DND-41 (cell line): Measurements from ENCODE around the gene SLC12A8.

ENCODE experiments used
- ATAC-seq: fragments of 200-7000 bp; cut with Tn5 transposase; 3 replicates; pipeline ENCODE4 v1.9.1; 2021; ENCODE audit warnings: low read depth; ENCODE audit not compliant: insufficient read depth
- DNase-seq: peaks from one replicate; pipeline ENCODE4 v3.0.0-alpha.2; 2020
- H2AFZ ChIP-seq: 2 replicates; pipeline ENCODE4 v1.6.0; 2012; ENCODE audit warnings: low read depth, low read length
- H3K27ac ChIP-seq: 2 replicates; pipeline ENCODE4 v1.5.1; 2012; ENCODE audit warnings: low read length, inconsistent platforms
- H3K27me3 ChIP-seq: fragments of 200-600 bp; sonication (generic); 2 replicates; pipeline ENCODE4 v1.6.0; 2012; ENCODE audit warnings: low read length, mild to moderate bottlenecking, inconsistent platforms; ENCODE audit not compliant: insufficient read depth, poor library complexity
- H3K36me3 ChIP-seq: 2 replicates; pipeline ENCODE4 v1.5.1; 2012; ENCODE audit warnings: low read length, inconsistent platforms; ENCODE audit not compliant: insufficient read depth
- H3K4me1 ChIP-seq: 2 replicates; pipeline ENCODE4 v1.5.1; 2012; ENCODE audit warnings: mild to moderate bottlenecking, low read length; ENCODE audit not compliant: insufficient read depth
- H3K4me2 ChIP-seq: 2 replicates; pipeline ENCODE4 v1.6.0; 2012; ENCODE audit warnings: mild to moderate bottlenecking, moderate library complexity, low read length, inconsistent platforms; ENCODE audit not compliant: insufficient read depth
- H3K4me3 ChIP-seq, 2 experiments: fragments of 200-600 bp in 1 of 2; shearing (Covaris generic) in 1 of 2; 2 replicates each; pipeline ENCODE4 v1.5.1; 2012 to 2016; ENCODE audit warnings: inconsistent platforms in 2 of 2, low read length in 2 of 2, mild to moderate bottlenecking in 2 of 2, low read depth in 1 of 2, moderate library complexity in 1 of 2
- H3K79me2 ChIP-seq: 2 replicates; pipeline ENCODE4 v1.6.0; 2012; ENCODE audit warnings: low read length, inconsistent platforms; ENCODE audit not compliant: insufficient read depth
- H3K9ac ChIP-seq: 2 replicates; pipeline ENCODE4 v1.6.0; 2012; ENCODE audit warnings: low read depth, mild to moderate bottlenecking, inconsistent platforms, low read length, moderate library complexity
- H3K9me3 ChIP-seq: 2 replicates; pipeline ENCODE4 v1.5.1; 2012; ENCODE audit warnings: low read length, moderate library complexity, mild to moderate bottlenecking, inconsistent platforms; ENCODE audit not compliant: insufficient read depth, severe bottlenecking
- H4K20me1 ChIP-seq: 2 replicates; pipeline ENCODE4 v1.6.0; 2012; ENCODE audit warnings: low read length; ENCODE audit not compliant: insufficient read depth
- CTCF ChIP-seq: IDR thresholded peaks from 2 replicates; pipeline ENCODE4 v1.5.1; 2012; ENCODE audit warnings: borderline replicate concordance, low read length, moderate library complexity, mild to moderate bottlenecking; ENCODE audit not compliant: poor library complexity, severe bottlenecking; ENCODE audit errors: extremely low read depth
- EZH2 ChIP-seq: IDR thresholded peaks from 3 replicates; pipeline ENCODE4 v1.6.1; 2012; ENCODE audit warnings: borderline replicate concordance, low read depth, mild to moderate bottlenecking, moderate library complexity, low read length, inconsistent platforms; ENCODE audit not compliant: severe bottlenecking

Gene SLC12A8

DNA sequence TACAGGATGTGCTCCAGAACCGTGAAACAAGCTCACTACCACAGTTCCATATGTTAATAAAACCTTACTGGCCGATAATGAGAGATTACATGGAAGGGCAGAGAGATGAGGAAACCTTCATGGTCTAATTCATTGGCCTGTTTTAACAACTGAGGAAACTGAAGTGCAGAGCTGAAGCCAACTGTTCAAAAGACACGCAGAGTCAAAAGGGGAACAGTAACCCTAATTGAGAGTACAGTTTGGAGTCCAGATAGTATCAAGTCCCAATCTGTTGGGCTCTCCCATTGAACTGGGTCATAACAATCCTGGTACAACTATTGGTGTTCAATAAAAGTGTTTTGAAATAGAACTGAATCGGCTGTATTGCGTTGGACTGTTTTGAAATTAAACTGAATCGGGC is 69.6 kb downstream of the SLC12A8 start:
- ATAC-seq (no peak), DNase-seq (no peak)
- H3K4me2 ChIP-seq, result no peak overlapping the region
- H3K27ac ChIP-seq, result no peak overlapping the region
- H3K9me3 ChIP-seq, result no peaks in the 10 kb centered on the region
- no peak overlapping the region for H2AFZ ChIP-seq
- no peak overlapping the region for H3K4me3 ChIP-seq
- H3K79me2 ChIP-seq, result no peaks in the 10 kb centered on the region
- no peaks in the 10 kb centered on the region for H3K27me3 ChIP-seq
- no peaks in the 10 kb centered on the region for H3K36me3 ChIP-seq
- no peak for TF ChIP-seq EZH2
- H3K4me1 ChIP-seq, result no peaks in the 10 kb centered on the region
- H4K20me1 ChIP-seq, result no peaks in the 10 kb centered on the region
- H3K9ac ChIP-seq, result no peak overlapping the region

GRCh38 chr3:125142420-125142778 is 70.1 kb downstream of the SLC12A8 start:
- ATAC-seq (no peak), DNase-seq (no peak)
- no peak for TF ChIP-seq EZH2
- TF ChIP-seq CTCF, result no peak
- H3K79me2 ChIP-seq, result no peaks in the 10 kb centered on the region
- H3K27me3 ChIP-seq, result no peaks in the 10 kb centered on the region
- no peak overlapping the region for H3K4me2 ChIP-seq
- no peak overlapping the region for H3K9ac ChIP-seq
- no peaks in the 10 kb centered on the region for H3K9me3 ChIP-seq
- no peaks in the 10 kb centered on the region for H4K20me1 ChIP-seq
- no peak overlapping the region for H3K4me3 ChIP-seq
- no peaks in the 10 kb centered on the region for H3K4me1 ChIP-seq
- H2AFZ ChIP-seq, result no peak overlapping the region
- no peaks in the 10 kb centered on the region for H3K36me3 ChIP-seq
- no peak overlapping the region for H3K27ac ChIP-seq

GRCh38 chr3:125141596-125142419 is 70.7 kb downstream of the SLC12A8 start:
- no peak overlapping the region for H3K27ac ChIP-seq
- DNase-seq (no peak), ATAC-seq (no peak)
- TF ChIP-seq EZH2, result no peak
- H2AFZ ChIP-seq, result no peak overlapping the region
- H4K20me1 ChIP-seq, result no peaks in the 10 kb centered on the region
- no peaks in the 10 kb centered on the region for H3K9me3 ChIP-seq
- H3K36me3 ChIP-seq, result no peaks in the 10 kb centered on the region
- H3K27me3 ChIP-seq, result no peaks in the 10 kb centered on the region
- no peak overlapping the region for H3K4me3 ChIP-seq
- H3K79me2 ChIP-seq, result no peaks in the 10 kb centered on the region
- no peaks in the 10 kb centered on the region for H3K4me1 ChIP-seq
- H3K4me2 ChIP-seq, result no peak overlapping the region
- no peak overlapping the region for H3K9ac ChIP-seq

- H4K20me1 ChIP-seq, result no peaks in the 10 kb centered on the region
- H3K27me3 ChIP-seq, result no peaks in the 10 kb centered on the region
- no peak overlapping the region for H3K4me3 ChIP-seq
- H3K36me3 ChIP-seq, result no peaks in the 10 kb centered on the region
- ATAC-seq (no peak), DNase-seq (no peak)
- no peak overlapping the region for H2AFZ ChIP-seq
- no peak overlapping the region for H3K4me2 ChIP-seq
- H3K79me2 ChIP-seq, result no peaks in the 10 kb centered on the region
- H3K9me3 ChIP-seq, result no peaks in the 10 kb centered on the region
- H3K27ac ChIP-seq, result no peak overlapping the region
- H3K4me1 ChIP-seq, result no peaks in the 10 kb centered on the region
- H3K9ac ChIP-seq, result no peak overlapping the region
- no peak for TF ChIP-seq CTCF
- TF ChIP-seq EZH2, result no peak
These were observed 71.5 kb downstream of the SLC12A8 start for GRCh38 chr3:125140818-125141595.
